ENCODE measurements around the gene TMEM92.

The TMEM92 gene

DNA sequence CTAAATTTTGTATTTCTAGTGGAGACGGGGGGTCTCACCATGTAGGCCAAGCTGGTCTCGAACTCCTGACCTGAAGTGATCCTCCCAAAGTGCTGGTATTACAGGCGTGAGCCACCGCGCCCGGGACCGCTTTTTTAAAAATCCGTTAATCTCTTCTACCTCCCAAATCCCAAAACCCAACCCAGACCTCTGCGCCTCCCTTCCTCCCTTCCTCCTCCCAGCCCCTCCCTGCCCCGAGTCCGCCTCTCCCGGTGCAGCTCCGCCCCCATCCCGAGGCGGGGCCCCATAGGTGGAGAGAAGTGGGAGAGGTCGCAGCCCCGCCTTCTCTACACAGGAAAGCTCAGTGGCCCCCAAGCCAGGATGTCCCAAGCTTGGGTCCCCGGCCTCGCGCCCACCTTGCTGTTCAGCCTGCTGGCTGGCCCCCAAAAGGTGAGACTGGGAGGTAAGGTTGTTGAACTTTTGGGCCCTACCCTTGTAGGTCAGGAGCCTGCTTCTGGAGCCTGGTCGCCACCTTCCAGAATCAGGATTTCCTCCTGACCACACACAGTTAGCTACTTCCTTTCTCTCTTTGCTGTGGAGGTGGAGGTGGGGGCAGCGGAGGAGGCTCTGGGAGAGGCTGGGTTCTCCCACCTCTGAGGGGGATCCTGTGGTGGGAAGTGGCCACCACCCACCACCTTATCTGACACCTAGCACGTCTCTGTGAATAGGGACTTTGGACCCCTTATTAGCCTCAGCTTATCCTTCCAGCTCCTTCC, at the start of gene TMEM92:
TSS of gene TMEM92 (plus strand) at position 325 of the 755 bp plus-strand sequence. CDS start at position 361, 36 bp downstream.
- H3K27me3 ChIP-seq (ENCODE audit: control insufficient read depth in 1 of 2, insufficient read depth in 2 of 2, low read length in 2 of 2): peaks cover 5 to 8% of the 10 kb centered on the region in 2 donors
- no peaks in the 10 kb centered on the region for H3K9me3 ChIP-seq (ENCODE audit: control insufficient read depth in 2 of 2, low read length in 2 of 2)
- H3K9ac ChIP-seq (ENCODE audit: low read length in 2 of 2): peak within 1 kb of the TSS; percentile 62 to 86
- peak within 1 kb of the TSS; percentile 82 for H3K27ac ChIP-seq (ENCODE audit: low read length)
- peak within 1 kb of the TSS; percentile 32 to 82 for H3K4me3 ChIP-seq (ENCODE audit: low read length in 2 of 2)
- H3K4me1 ChIP-seq (ENCODE audit: control insufficient read depth, insufficient read depth, low read length): peaks cover 40% of the 10 kb centered on the region
- H3K36me3 ChIP-seq (ENCODE audit: control insufficient read depth in 2 of 2, insufficient read depth in 2 of 2, low read length in 2 of 2): no peaks in the 10 kb centered on the region

DNA sequence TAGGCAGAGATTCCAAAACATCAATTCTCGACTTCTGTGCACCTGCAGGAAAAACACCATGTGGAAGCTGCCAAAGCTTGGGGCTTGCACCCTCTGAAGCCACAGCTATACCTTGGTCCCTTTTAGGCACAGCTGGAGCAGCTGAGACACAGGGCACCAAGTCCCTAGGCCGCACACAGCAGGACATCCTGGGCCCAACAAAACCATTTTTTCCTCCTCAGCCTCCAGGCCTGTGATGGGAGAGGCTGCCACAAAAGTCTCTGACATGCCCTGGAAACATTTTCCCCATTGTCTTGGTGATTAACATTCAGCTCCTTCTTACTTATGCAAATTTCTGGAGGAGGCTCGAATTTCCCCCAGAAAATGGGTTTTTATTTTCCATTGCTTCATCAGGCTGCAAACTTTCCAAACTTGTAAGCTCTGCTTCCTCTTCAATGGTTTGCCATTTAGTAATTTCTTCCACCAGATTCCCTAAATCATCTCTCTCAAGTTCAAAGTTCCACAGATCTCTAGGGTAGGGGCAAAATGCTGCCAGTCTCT, 48.5 kb upstream of the TMEM92 start:
- Histone ChIP-seq H3K9me3 (ENCODE audit: control insufficient read depth in 2 of 2, low read length in 2 of 2) (no peaks in the 10 kb centered on the region), H3K36me3 (ENCODE audit: control insufficient read depth in 2 of 2, insufficient read depth in 2 of 2, low read length in 2 of 2) (no peaks in the 10 kb centered on the region), H3K27ac (ENCODE audit: low read length) (no peak overlapping the region), H3K4me3 (ENCODE audit: low read length in 2 of 2) (no peak overlapping the region), H3K9ac (ENCODE audit: low read length in 2 of 2) (no peak overlapping the region), H3K4me1 (ENCODE audit: control insufficient read depth, insufficient read depth, low read length) (peaks cover 17% of the 10 kb centered on the region), H3K27me3 (ENCODE audit: control insufficient read depth in 1 of 2, insufficient read depth in 2 of 2, low read length in 2 of 2) (no peaks in the 10 kb centered on the region)

DNA sequence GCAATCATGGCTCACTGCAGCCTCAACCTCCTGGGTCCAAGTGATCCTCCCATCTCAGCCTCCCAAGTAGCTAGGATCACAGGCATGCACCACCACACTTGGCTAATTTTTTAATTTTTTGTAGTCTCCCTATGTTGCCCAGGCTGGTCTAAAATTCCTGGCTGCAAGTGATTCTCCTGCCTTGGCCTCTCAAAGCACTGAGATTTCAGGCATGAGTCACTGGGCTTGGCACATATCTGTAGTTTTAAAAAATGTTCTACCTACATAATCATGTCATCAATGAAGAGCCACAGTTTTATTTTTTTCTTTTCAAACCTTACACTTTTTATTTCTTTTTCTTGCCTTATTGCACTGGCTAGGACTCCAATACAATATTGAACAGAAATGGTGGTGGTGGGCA, 39.7 kb upstream of the TMEM92 start:
- Histone ChIP-seq H3K9ac (ENCODE audit: low read length in 2 of 2) (no peak overlapping the region), H3K4me3 (ENCODE audit: low read length in 2 of 2) (no peak overlapping the region), H3K9me3 (ENCODE audit: control insufficient read depth in 2 of 2, low read length in 2 of 2) (no peaks in the 10 kb centered on the region), H3K27me3 (ENCODE audit: control insufficient read depth in 1 of 2, insufficient read depth in 2 of 2, low read length in 2 of 2) (no peaks in the 10 kb centered on the region), H3K27ac (ENCODE audit: low read length) (no peak overlapping the region), H3K4me1 (ENCODE audit: control insufficient read depth, insufficient read depth, low read length) (peaks cover 2% of the 10 kb centered on the region), H3K36me3 (ENCODE audit: control insufficient read depth in 2 of 2, insufficient read depth in 2 of 2, low read length in 2 of 2) (no peaks in the 10 kb centered on the region)

DNA sequence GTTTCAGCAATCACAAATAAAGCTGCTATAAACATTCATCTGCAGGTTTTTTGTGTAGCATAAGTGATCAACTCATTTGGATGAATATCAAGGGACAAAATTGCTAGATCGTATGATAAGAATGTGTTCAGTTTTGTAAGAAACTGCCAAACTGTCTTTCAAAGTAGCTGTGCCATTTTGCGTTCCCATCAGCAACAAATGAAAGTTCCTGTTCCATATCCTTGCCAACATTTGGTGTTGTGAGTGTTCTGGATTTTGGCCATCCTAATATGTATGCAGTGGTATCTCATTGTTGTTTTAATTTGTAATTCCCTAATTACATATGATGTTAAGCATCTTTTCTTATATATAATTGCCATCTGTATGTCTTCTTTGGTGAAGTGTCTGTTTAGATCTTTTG, 36.4 kb upstream of the TMEM92 start:
- Histone ChIP-seq H3K9ac (ENCODE audit: low read length in 2 of 2) (no peak overlapping the region), H3K36me3 (ENCODE audit: control insufficient read depth in 2 of 2, insufficient read depth in 2 of 2, low read length in 2 of 2) (no peaks in the 10 kb centered on the region), H3K4me3 (ENCODE audit: low read length in 2 of 2) (no peak overlapping the region), H3K27me3 (ENCODE audit: control insufficient read depth in 1 of 2, insufficient read depth in 2 of 2, low read length in 2 of 2) (no peaks in the 10 kb centered on the region), H3K4me1 (ENCODE audit: control insufficient read depth, insufficient read depth, low read length) (peaks cover 5% of the 10 kb centered on the region), H3K9me3 (ENCODE audit: control insufficient read depth in 2 of 2, low read length in 2 of 2) (no peaks in the 10 kb centered on the region), H3K27ac (ENCODE audit: low read length) (no peak overlapping the region)

DNA sequence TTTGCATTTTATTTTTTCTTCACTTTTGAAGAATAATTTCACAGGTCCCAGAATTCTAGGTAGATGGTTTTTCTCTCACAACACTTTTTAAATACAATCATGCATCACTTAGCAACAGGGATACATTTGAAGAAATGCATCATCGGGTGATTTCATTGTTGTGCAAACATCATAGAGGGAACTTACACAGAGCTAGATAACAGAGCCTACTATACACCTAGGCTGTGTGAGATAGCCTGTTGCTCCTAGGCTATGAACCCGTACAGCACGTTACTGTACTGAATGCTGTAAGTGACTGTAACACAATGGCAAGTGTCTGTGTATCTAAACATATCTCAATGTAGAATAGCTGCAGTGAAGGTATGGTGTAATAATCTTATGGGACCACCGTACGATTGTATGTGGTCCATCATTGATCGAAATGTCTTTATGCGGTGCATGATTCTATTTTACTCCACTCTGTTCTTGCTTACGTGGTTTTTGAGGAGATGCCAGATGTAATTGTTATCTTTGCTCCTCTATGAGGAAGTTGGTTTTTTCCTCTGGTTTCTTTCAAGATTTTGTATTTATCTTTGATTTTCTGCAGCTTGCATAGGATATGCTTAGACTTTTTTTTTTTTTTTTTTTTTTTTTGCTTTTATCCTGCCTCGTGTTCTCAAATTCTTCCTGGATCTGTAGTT, 35.5 kb upstream of the TMEM92 start:
- H3K4me3 ChIP-seq (ENCODE audit: low read length in 2 of 2): no peak overlapping the region
- no peak overlapping the region for H3K27ac ChIP-seq (ENCODE audit: low read length)
- peaks cover 5% of the 10 kb centered on the region for H3K4me1 ChIP-seq (ENCODE audit: control insufficient read depth, insufficient read depth, low read length)
- H3K27me3 ChIP-seq (ENCODE audit: control insufficient read depth in 1 of 2, insufficient read depth in 2 of 2, low read length in 2 of 2): no peaks in the 10 kb centered on the region
- H3K36me3 ChIP-seq (ENCODE audit: control insufficient read depth in 2 of 2, insufficient read depth in 2 of 2, low read length in 2 of 2): no peaks in the 10 kb centered on the region
- H3K9me3 ChIP-seq (ENCODE audit: control insufficient read depth in 2 of 2, low read length in 2 of 2): no peaks in the 10 kb centered on the region
- H3K9ac ChIP-seq (ENCODE audit: low read length in 2 of 2): no peak overlapping the region

DNA sequence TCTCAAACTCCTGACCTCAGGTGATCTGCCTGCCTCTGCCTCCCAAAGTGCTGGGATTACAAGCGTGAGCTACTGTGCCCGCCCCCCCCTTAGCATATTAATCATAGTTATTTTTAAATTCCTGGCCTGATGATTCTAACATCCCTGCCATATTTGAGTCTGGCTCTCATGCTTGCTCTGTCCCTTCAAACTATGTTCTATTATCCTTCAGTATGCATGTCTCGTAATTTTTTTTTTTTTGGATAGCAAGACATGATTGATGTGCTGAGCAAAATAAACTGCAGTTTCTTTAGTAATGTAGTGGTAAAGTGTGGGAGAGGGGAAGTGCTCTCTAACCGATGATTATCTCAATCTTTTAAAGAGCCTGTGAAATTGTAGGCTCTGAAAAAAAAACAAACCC, 34.3 kb upstream of the TMEM92 start:
- Histone ChIP-seq H3K27me3 (ENCODE audit: control insufficient read depth in 1 of 2, insufficient read depth in 2 of 2, low read length in 2 of 2) (no peaks in the 10 kb centered on the region), H3K27ac (ENCODE audit: low read length) (no peak overlapping the region), H3K9me3 (ENCODE audit: control insufficient read depth in 2 of 2, low read length in 2 of 2) (no peaks in the 10 kb centered on the region), H3K4me3 (ENCODE audit: low read length in 2 of 2) (no peak overlapping the region), H3K4me1 (ENCODE audit: control insufficient read depth, insufficient read depth, low read length) (peaks cover 5% of the 10 kb centered on the region), H3K9ac (ENCODE audit: low read length in 2 of 2) (no peak overlapping the region), H3K36me3 (ENCODE audit: control insufficient read depth in 2 of 2, insufficient read depth in 2 of 2, low read length in 2 of 2) (no peaks in the 10 kb centered on the region)

DNA sequence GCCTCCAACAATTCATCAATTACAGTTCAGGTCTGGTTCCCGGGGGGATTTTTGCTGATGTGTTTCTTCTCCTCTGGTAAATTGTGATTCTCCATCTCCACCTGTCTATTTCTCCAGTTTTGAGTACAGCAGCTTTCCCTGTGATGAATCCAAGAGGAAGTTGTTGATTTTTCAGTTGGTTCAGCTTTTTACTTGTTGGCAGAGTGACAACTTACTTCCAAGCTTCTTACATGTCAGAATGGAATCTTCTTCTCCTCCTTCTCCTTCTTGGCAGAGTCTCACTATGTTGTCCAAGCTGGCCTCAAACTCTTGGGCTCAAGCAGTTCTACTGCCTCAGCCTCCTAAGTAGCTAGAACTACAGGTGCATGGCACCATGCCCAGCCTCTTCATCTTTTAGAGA, 33.4 kb upstream of the TMEM92 start:
- H3K27ac ChIP-seq (ENCODE audit: low read length): no peak overlapping the region

DNA sequence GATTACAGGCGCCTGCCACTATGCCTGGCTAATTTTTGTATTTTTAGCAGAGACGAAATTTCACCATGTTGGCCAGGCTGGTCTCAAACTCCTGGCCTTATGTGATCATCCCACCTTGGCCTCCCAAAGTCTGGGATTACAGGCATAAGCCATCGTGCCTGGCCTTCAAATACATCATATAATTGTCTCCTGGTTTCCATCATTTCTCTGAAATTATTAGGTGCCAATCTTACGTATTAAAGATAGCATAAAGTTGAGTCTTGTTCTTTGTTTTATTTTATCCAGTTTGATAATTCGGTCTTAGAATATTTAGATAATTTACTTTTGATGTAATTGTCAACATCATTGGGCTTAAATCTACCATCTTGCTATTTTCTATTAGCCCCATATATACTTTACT, 32.8 kb upstream of the TMEM92 start:
- Histone ChIP-seq H3K27ac (ENCODE audit: low read length) (no peak overlapping the region), H3K4me1 (ENCODE audit: control insufficient read depth, insufficient read depth, low read length) (peaks cover 5% of the 10 kb centered on the region), H3K27me3 (ENCODE audit: control insufficient read depth in 1 of 2, insufficient read depth in 2 of 2, low read length in 2 of 2) (no peaks in the 10 kb centered on the region), H3K36me3 (ENCODE audit: control insufficient read depth in 2 of 2, insufficient read depth in 2 of 2, low read length in 2 of 2) (no peaks in the 10 kb centered on the region), H3K9ac (ENCODE audit: low read length in 2 of 2) (no peak overlapping the region), H3K4me3 (ENCODE audit: low read length in 2 of 2) (no peak overlapping the region), H3K9me3 (ENCODE audit: control insufficient read depth in 2 of 2, low read length in 2 of 2) (no peaks in the 10 kb centered on the region)

More for the DNA sequence above, 33.4 kb upstream of the TMEM92 start:
- Histone ChIP-seq H3K36me3 (ENCODE audit: control insufficient read depth in 2 of 2, insufficient read depth in 2 of 2, low read length in 2 of 2) (no peaks in the 10 kb centered on the region), H3K9me3 (ENCODE audit: control insufficient read depth in 2 of 2, low read length in 2 of 2) (no peaks in the 10 kb centered on the region), H3K4me3 (ENCODE audit: low read length in 2 of 2) (no peak overlapping the region), H3K4me1 (ENCODE audit: control insufficient read depth, insufficient read depth, low read length) (peaks cover 5% of the 10 kb centered on the region), H3K9ac (ENCODE audit: low read length in 2 of 2) (no peak overlapping the region), H3K27me3 (ENCODE audit: control insufficient read depth in 1 of 2, insufficient read depth in 2 of 2, low read length in 2 of 2) (no peaks in the 10 kb centered on the region)

DNA sequence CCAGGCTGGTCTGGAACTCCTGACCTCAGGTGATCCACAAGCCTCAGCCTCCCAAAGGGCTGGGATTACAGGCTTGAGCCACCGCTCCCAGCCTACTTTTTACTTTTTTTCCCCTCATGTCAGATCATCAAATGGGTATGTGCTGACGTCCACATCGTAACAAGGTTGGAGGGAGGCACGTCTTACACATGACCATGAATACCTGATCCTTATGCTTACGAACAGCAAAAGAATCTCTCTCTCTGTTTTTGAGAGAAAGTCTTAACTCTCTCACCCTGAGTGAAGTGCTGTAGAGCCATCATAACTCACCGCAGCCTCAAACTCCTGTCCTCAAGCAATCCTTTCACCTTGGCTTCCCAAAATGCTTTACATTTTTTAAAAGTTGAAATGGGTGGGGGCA, 29.5 kb upstream of the TMEM92 start:
- no peak overlapping the region for H3K4me3 ChIP-seq (ENCODE audit: low read length in 2 of 2)
- H3K4me1 ChIP-seq (ENCODE audit: control insufficient read depth, insufficient read depth, low read length): peaks cover 3% of the 10 kb centered on the region
- H3K27ac ChIP-seq (ENCODE audit: low read length): no peak overlapping the region
- no peaks in the 10 kb centered on the region for H3K27me3 ChIP-seq (ENCODE audit: control insufficient read depth in 1 of 2, insufficient read depth in 2 of 2, low read length in 2 of 2)
- H3K9me3 ChIP-seq (ENCODE audit: control insufficient read depth in 2 of 2, low read length in 2 of 2): no peaks in the 10 kb centered on the region
- H3K9ac ChIP-seq (ENCODE audit: low read length in 2 of 2): no peak overlapping the region
- H3K36me3 ChIP-seq (ENCODE audit: control insufficient read depth in 2 of 2, insufficient read depth in 2 of 2, low read length in 2 of 2): no peaks in the 10 kb centered on the region

DNA sequence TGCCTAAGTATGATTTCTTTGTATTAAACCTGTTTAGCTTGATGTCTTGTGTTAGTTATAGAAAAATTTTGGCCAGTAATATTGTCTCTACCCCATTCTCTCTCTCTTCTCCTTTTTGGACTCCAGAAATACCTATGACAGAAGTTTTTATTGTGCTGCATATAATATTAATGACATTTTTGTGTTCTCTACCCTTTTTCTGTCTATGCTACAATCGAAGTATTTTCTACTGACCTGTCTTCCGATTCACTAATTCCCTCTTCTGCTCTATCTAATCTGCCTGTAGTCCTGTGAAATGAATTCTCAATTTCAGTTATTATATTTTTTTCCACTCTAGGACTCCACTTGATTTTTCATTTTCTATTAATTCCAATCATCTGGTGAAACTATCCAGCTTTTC, 26.0 kb upstream of the TMEM92 start:
- Histone ChIP-seq H3K36me3 (ENCODE audit: control insufficient read depth in 2 of 2, insufficient read depth in 2 of 2, low read length in 2 of 2) (no peaks in the 10 kb centered on the region), H3K9ac (ENCODE audit: low read length in 2 of 2) (no peak overlapping the region), H3K4me3 (ENCODE audit: low read length in 2 of 2) (no peak overlapping the region), H3K4me1 (ENCODE audit: control insufficient read depth, insufficient read depth, low read length) (no peaks in the 10 kb centered on the region), H3K9me3 (ENCODE audit: control insufficient read depth in 2 of 2, low read length in 2 of 2) (no peaks in the 10 kb centered on the region), H3K27ac (ENCODE audit: low read length) (no peak overlapping the region), H3K27me3 (ENCODE audit: control insufficient read depth in 1 of 2, insufficient read depth in 2 of 2, low read length in 2 of 2) (no peaks in the 10 kb centered on the region)

DNA sequence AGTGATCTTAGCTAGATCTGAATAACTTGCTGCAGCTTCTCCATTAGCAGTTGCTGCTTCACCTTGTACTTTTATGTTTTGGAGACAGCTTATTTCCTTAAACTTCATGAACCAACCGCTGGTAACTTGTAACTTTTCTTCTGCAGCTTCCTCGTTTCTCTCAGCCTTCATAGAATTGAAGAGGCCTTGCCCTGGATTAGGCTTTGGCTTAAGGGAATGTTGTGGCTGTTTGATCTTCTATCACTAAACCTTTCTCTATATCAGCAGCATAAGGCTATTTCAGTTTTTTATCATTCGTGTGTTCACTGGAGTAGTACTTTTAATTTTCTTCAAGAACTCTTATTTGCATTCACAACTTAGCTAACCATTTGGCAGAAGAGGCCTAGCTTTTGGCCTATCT, 21.5 kb upstream of the TMEM92 start:
- no peak overlapping the region for H3K27ac ChIP-seq (ENCODE audit: low read length)
- H3K36me3 ChIP-seq (ENCODE audit: control insufficient read depth in 2 of 2, insufficient read depth in 2 of 2, low read length in 2 of 2): no peaks in the 10 kb centered on the region
- peaks cover 14% of the 10 kb centered on the region for H3K4me1 ChIP-seq (ENCODE audit: control insufficient read depth, insufficient read depth, low read length)
- H3K9ac ChIP-seq (ENCODE audit: low read length in 2 of 2): no peak overlapping the region
- no peak overlapping the region for H3K4me3 ChIP-seq (ENCODE audit: low read length in 2 of 2)
- no peaks in the 10 kb centered on the region for H3K9me3 ChIP-seq (ENCODE audit: control insufficient read depth in 2 of 2, low read length in 2 of 2)
- no peaks in the 10 kb centered on the region for H3K27me3 ChIP-seq (ENCODE audit: control insufficient read depth in 1 of 2, insufficient read depth in 2 of 2, low read length in 2 of 2)

All from stomach smooth muscle (tissue), 2 donors.